ENCODE data around the gene GANC. TPM values are rescaled to one million over a fixed set of nuclear protein-coding genes. Genes with fewer than 3 reads are reported as not detected.

The GANC gene
- total RNA-seq, 2 donors from 2014 or later: 11.9 to 21.1 TPM

GRCh38 chr15:42368096-42368495, 95.1 kb downstream of the GANC start:
- TF ChIP-seq POLR2A (IDR thresholded peaks at IDR 0.05): no peak
- TF ChIP-seq, protein P1, sequence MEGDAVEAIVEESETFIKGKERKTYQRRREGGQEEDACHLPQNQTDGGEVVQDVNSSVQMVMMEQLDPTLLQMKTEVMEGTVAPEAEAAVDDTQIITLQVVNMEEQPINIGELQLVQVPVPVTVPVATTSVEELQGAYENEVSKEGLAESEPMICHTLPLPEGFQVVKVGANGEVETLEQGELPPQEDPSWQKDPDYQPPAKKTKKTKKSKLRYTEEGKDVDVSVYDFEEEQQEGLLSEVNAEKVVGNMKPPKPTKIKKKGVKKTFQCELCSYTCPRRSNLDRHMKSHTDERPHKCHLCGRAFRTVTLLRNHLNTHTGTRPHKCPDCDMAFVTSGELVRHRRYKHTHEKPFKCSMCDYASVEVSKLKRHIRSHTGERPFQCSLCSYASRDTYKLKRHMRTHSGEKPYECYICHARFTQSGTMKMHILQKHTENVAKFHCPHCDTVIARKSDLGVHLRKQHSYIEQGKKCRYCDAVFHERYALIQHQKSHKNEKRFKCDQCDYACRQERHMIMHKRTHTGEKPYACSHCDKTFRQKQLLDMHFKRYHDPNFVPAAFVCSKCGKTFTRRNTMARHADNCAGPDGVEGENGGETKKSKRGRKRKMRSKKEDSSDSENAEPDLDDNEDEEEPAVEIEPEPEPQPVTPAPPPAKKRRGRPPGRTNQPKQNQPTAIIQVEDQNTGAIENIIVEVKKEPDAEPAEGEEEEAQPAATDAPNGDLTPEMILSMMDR (IDR thresholded peaks at IDR 0.05): no peak
- H3K27me3 ChIP-seq: no peaks in the 10 kb centered on the region
- H3K4me1 ChIP-seq: no peaks in the 10 kb centered on the region
- DNase-seq: no peak
- intact Hi-C loops (cut with DNase I): no loop called here
- no peak overlapping the region for H3K4me3 ChIP-seq
- no peak overlapping the region for H3K27ac ChIP-seq
- H3K36me3 ChIP-seq (replicated peaks in 1 of 2; ENCODE audit: insufficient read depth in 1 of 2, low read depth in 2 of 2): no peaks in the 10 kb centered on the region
- 62 to 76% methylated on average over 3 of the region's 3 CpGs for WGBS, 2 donors
- ATAC-seq: no peak
- no peaks in the 10 kb centered on the region for H3K9me3 ChIP-seq

- 36 to 62% methylated on average over 2 of the region's 2 CpGs for WGBS, 2 donors
These were observed 98.1 kb downstream of the GANC start for GRCh38 chr15:42371096-42371495.

DNA sequence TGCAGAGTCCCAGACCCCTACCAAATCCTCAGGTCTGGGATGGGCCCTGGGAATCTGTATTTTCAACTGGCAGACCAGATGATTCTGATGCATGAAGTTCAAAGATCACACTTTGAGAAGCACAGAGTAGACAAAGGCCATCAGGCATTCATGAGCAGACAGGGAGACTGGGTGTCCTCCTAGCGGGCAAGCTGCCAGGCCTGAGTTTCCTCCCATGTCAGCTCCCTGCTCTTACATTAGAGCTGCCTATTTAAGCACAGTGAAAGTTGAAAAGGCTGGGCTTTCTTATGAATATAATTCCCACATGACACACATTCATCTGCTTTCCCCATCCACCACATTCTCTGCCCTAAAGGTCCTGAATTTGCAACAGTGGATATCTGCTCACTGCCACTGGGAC, 100.3 kb downstream of the GANC start:
- DNase-seq: peak in 1 of 4 donors; percentile 23
- Histone ChIP-seq H3K27me3 (no peaks in the 10 kb centered on the region), H3K9me3 (no peaks in the 10 kb centered on the region), H3K4me1 (no peaks in the 10 kb centered on the region), H3K27ac (no peak overlapping the region), H3K4me3 (no peak overlapping the region), H3K36me3 (replicated peaks in 1 of 2; ENCODE audit: insufficient read depth in 1 of 2, low read depth in 2 of 2) (no peaks in the 10 kb centered on the region)
- intact Hi-C loops (cut with DNase I): no loop called here
- no peak for ATAC-seq
- no peak for TF ChIP-seq POLR2A (IDR thresholded peaks at IDR 0.05)
- TF ChIP-seq, protein P1 (IDR thresholded peaks at IDR 0.05): no peak
- WGBS, 2 donors: 82 to 89% methylated on average over 1 of the region's 1 CpG

More at GRCh38 chr15:42371096-42371495, 98.1 kb downstream of the GANC start:
- H3K27ac ChIP-seq: no peak overlapping the region
- ATAC-seq (no peak), DNase-seq (no peak)
- H3K27me3 ChIP-seq: no peaks in the 10 kb centered on the region
- H3K36me3 ChIP-seq (replicated peaks in 1 of 2; ENCODE audit: insufficient read depth in 1 of 2, low read depth in 2 of 2): no peaks in the 10 kb centered on the region
- TF ChIP-seq, protein P1 (IDR thresholded peaks at IDR 0.05): no peak
- TF ChIP-seq POLR2A (IDR thresholded peaks at IDR 0.05): no peak
- intact Hi-C loops (cut with DNase I): no loop called here
- H3K4me3 ChIP-seq: no peak overlapping the region
- H3K9me3 ChIP-seq: no peaks in the 10 kb centered on the region
- no peaks in the 10 kb centered on the region for H3K4me1 ChIP-seq

GRCh38 chr15:42373936-42374335, 100.9 kb downstream of the GANC start:
- Histone ChIP-seq H3K36me3 (replicated peaks in 1 of 2; ENCODE audit: insufficient read depth in 1 of 2, low read depth in 2 of 2) (no peaks in the 10 kb centered on the region), H3K27ac (no peak overlapping the region), H3K4me1 (no peaks in the 10 kb centered on the region), H3K27me3 (no peaks in the 10 kb centered on the region), H3K4me3 (no peak overlapping the region), H3K9me3 (no peaks in the 10 kb centered on the region)
- TF ChIP-seq, protein P1 (IDR thresholded peaks at IDR 0.05): no peak
- TF ChIP-seq POLR2A (IDR thresholded peaks at IDR 0.05): no peak
- ATAC-seq: no peak
- WGBS, 2 donors: 83 to 89% methylated on average over 4 of the region's 4 CpGs
- DNase-seq: no peak
- intact Hi-C loops (cut with DNase I): no loop called here

GRCh38 chr15:42374810-42375209, 101.8 kb downstream of the GANC start:
- Histone ChIP-seq H3K36me3 (replicated peaks in 1 of 2; ENCODE audit: insufficient read depth in 1 of 2, low read depth in 2 of 2) (no peaks in the 10 kb centered on the region), H3K27ac (no peak overlapping the region), H3K4me3 (no peak overlapping the region), H3K4me1 (no peaks in the 10 kb centered on the region), H3K9me3 (no peaks in the 10 kb centered on the region), H3K27me3 (no peaks in the 10 kb centered on the region)
- intact Hi-C loops (cut with DNase I): no loop called here
- no peak for DNase-seq
- ATAC-seq: no peak
- WGBS, 2 donors: 81 to 89% methylated on average over 1 of the region's 1 CpG
- TF ChIP-seq, protein P1 (IDR thresholded peaks at IDR 0.05): no peak
- TF ChIP-seq POLR2A (IDR thresholded peaks at IDR 0.05): no peak

Data from body of pancreas (tissue), 4 donors.